DMS114 treated with DMSO at 0.1 percent for 48 hours (cell line): Measurements from ENCODE around the gene PLEKHF1.
"Not testable (repeated sequence)": the region's sequence is repeated elsewhere in the genome, so short reads cannot be mapped to it uniquely, and the experiment has no call there.

Source experiments
- DNase-seq: peaks from one replicate; lab custom pipeline; 2025; ENCODE audit not compliant: unreplicated experiment; lab: John Stamatoyannopoulos, UW

Gene PLEKHF1

DNA sequence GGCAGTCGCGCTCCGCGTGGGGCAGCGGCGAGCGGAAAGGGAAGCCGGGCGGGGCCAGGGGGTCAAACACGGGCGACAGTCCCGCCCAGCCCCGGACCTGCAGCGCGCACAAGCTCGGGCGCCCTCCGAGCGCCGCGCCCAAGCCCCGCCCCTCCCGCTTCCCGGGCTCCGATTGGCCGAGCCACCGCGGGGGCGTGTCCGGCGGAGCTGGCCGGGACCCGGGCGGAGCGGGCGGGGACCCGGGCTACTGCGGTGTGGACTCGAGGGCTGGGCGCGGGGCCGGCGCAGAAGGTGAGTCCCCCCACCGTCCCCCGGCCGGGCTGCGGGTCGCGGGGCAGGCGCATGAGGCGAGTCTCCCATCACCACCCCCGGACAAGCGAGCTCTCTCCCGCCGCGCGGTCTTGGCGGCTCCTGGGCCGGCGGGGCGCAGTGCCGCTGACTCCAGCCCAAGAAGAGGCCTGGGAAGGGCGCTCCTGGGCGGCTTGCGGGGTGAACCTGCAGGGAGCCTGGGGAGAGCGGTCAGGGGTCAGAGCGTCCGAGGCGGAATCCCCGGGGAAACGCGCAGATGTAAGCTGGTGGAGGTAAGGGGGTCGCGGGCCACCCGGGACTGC, at the start of gene PLEKHF1:
Gene PLEKHF1 (plus strand): TSS at position 247 of the 611 bp plus-strand sequence. CDS start 8,379 bp downstream, outside the sequence.
- DNase-seq: peak; percentile 45

DNA sequence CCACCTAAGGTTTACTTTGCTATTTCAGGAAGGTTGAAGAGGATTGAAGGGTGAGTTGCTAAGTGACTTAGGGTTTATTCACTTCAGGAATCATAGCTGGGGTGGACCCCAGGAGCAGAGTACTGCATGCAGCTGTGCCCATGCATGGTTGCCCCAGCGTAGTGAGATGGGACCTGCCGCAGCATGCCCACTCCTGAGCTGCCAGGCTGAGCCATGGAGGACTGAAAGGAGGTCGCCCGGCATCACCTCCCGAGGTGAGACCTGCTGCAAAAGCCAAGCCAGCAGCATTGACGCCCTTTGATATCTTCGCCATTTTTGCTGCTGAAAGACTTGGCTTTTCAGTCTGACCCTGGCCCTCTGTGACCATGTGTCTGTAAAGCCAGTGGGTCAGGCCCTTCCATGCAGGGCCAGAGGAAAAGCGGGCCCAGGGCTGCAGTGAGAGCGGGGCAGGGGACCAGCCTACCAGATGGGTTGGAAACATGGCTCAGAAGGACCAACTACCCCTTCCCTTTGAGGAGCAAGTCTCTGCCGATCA, 49.3 kb upstream of the PLEKHF1 start:
- DNase-seq: no peak

DNA sequence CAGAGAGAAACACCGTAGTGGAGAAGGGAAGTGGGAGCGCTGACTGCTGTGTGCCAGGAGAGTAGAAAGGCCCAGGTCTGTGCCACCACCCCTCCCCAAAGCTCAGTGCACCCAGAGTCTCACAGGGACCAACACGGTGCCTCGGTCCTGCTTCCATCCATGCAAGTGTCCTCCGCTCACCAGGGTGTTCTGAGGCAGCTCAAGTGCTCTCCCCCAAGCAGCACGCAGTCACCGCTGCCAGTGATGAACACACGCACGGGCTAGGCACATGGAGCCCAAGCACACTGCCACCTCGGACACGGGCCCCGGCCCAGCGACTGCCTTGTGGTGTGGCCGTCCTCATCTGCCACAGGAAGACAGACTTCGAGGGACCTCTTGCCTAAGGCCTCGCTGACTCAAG, 48.7 kb upstream of the PLEKHF1 start:
- no peak for DNase-seq

GRCh38 chr19:29617366-29618266, 47.6 kb upstream of the PLEKHF1 start:
- no peak for DNase-seq

DNA sequence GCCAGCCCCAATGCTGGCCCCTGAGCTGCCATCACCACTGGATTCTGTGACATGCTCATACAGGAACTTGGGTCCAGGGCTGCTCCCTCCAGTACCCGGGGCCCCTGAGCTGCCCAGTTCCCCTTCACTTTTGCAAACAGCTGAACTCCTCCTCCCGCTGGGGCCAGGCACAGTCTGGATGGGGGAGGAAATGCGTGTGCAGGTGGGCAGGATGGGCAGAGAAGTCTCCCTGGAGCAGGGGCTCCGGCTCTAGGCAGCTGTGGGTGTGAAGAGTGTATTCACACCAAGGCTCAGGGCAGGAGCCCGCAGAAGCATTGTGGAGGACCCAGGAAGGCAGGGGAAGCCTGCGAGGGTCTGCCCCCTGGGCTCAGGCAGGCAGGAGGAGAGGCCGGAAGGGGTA, 46.8 kb upstream of the PLEKHF1 start:
- DNase-seq: no peak

- no peak for DNase-seq
Observed at GRCh38 chr19:29618871-29619270, 46.4 kb upstream of the PLEKHF1 start.

DNA sequence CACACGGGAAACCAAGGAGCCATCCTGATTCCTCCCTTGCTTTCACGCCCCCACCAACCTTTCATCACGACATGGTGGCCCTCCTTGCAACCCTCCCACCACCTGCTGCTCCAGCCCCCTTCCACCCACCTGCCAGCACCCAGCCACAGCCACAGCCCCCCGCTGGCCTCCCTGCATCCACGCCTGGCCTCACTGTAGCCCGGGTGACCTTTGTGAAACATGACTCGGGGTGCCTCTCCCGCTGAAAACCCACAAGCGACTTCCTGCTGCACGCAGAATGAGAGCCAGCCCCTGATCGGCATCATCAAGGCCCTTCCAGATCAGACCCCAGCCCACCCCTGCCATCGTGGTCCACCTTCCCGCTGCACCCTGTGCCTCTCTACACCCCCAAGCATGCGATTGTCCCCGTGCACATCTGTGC, 44.3 kb upstream of the PLEKHF1 start:
- no peak for DNase-seq

GRCh38 chr19:29622166-29623070, 42.8 kb upstream of the PLEKHF1 start:
- no peak for DNase-seq

DNA sequence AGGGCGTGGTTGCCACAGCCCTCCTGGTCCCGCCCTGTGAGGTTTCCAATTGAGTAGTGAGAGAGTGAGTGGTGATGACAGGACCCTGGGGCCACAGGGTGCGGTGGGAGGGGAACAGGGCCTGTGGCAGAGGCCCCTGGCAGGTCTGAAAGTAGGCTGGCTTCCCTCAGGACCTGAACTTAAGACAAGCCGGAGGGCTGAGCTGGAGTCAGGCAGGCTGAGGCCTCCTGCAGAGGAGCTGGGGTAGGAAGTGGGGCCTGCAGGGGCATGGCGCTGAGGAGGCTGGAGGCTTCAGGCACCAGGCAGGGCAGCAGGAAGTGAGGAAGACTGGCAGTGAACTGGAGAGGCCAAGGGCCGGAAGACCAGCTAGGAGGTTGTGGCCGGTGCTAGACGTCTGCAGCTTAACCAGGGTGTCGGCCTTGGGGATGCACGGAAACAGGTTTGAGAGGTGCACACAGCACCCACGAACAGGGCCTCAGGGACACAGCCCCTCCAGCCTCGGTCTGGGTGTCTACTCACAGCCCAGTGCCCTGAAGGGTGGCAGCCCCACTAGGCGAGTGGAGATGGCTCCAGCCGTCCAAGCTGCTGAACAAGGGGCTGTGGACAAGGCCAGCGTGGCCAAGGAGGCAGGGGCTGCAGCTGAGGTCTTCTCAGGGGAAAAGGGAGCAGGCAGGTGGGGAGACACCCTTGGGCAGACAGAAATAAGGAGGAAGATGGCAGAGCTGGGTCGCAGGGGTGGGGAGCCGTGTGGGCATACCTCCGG, 41.4 kb upstream of the PLEKHF1 start:
- no peak for DNase-seq

DNA sequence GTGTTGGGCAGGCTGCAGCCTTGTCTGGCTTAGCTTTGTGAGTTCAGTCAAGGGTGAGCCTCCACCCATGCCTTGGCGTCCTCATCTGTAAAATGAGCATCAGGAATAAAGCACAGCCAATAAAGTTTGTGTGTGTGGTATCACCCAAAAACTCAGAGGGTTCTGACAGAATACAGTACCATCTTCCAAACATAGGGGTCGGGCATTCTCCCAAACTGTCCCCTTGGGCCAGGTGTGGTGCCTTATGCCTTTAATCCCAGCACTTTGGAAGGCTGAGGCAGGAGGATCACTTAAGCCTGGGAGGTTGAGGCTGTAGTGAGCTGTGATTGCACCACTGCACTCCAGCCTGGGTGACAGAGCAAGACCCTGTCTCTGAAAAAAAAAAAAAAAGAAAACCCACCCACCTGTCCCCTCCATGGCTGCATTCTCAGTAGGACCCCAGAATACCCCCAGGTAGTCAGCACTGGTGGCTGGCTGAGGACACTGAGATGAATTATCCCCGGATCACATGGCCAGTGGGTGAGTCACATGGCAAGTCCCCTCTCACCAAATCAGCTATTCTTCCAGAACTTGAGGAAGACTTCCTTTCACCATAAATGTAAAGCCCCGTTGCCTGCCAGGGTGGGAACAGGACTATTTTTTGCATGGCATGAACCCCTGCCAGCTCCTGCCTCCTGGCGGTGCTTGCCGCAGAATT, 40.6 kb upstream of the PLEKHF1 start:
- DNase-seq: no peak

DNA sequence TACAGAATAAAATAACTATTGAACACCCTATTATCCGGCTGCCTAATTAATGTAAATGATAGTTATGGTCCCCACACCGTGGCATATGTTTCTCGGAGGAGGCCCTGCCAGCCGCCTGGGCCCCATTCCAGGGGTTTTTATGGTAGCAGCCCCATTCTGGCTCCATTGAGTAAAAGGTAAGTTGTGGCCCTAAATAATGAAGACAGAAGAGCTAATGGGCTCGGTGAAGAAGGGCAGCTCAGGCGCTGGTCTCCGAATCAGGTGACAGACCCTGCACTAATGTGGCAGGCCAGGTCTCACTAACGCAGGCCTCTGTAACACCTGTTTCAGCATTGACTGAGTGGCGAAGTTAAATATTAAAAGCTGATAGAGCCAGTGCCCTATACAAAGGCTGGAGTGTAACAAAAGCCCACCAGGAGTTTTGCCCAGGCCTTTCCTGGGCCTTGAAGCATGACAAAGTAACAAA, 40.0 kb upstream of the PLEKHF1 start:
- no peak for DNase-seq

DNA sequence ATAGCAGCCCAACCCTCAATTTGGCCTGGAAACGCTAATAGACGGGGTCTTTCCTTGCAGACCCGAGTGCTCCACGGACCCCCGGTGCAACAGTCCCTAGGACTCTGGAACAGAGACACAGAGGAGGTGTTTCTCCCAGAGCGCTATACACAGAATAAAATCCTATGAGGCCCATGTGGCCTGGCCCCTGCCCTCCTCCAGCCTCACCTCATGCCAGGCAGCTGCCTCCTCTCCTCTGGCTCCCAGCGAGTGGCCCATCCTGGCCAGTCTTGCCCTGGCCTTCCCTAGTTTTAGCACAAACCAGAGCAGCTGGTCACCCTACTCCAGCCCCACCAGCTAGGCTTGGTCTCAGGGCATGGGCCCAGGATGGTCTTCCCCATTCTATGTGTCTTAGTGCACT, 38.9 kb upstream of the PLEKHF1 start:
- DNase-seq: no peak

DNA sequence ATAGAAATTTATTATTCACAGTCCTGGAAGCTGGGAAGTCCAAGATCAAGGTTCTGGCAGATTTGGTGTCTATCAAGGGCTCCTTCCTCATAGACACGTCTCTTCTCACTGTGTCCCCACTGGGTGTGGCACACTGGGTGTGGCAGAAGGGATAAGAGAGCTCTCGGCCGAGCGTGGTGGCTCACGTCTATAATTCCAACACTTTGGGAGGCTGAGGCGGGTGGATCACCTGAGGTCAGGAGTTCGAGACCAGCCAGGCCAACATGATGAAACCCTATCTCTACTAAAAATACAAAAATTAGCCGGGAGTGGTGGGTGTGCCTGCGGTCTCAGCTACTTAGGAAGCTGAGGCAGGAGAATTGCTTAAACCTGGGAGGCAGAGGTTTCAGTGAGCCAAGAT, 38.4 kb upstream of the PLEKHF1 start:
- not testable (repeated sequence) for DNase-seq

DNA sequence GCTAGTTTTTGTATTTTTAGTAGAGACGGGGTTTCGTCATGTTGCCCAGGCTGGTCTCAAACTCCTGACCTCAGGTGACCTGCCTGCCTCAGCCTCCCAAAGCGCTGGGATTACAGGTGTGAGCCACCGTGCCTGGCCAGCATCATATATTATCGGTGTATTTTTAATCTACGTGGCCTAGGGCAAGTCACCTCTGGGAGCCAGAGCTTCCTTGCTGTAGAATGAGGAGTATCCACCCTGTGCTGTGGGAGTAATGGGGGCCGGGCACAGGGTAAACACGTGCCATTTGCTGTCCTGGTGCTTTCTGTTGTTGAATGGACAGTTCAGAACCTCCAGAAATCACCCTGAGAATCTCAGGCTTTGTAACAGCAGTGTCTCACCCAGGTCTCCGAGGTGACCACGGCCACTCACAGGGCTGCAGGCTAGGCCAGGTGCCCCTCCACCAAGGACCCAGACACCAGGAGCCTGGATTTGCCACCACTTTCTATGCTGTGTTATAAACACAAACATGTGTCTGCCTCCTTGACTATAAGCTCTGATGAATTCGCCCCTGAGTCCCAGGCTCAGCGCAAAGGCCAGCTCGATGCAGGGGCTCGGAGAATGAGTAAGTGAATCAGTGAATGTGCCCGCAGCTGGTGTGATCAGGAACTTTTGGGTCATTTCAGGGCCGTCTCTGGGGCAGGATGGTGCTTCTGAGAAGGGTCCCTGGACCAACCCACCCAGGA, 36.4 kb upstream of the PLEKHF1 start:
- no peak for DNase-seq

DNA sequence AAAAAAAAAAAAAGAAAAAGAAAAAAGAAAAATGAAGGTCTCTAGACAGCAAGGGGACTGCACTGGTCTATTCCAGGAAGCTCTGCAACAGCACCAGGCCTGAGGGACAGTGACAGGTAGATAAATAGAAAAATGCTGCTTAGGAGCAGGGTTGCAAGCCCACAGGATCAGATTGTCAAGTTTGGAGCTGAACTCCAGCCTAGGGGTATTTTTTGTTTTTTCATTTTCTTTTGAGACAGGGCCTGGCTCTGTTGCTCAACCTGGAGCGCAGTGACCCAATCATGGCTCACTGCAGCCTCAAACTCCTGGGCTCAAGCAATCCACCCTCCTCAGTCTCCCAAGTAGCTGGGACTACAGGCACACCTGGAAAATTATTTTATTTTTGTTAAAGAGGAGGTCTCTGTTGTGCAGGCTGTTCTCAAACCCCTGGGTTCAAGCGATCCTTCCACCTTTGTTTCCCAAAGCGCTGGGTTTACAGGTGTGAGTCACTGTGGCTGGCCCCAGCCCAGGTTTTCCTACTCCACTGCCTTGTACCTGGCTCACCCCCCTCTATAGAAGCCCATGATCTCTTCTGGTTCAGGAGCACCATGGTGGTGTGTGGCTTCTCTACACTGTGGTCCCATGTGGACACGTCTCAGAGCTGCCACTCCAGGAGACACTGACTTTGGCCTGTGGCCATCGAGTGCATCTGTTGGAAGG, 35.3 kb upstream of the PLEKHF1 start:
- no peak for DNase-seq

DNA sequence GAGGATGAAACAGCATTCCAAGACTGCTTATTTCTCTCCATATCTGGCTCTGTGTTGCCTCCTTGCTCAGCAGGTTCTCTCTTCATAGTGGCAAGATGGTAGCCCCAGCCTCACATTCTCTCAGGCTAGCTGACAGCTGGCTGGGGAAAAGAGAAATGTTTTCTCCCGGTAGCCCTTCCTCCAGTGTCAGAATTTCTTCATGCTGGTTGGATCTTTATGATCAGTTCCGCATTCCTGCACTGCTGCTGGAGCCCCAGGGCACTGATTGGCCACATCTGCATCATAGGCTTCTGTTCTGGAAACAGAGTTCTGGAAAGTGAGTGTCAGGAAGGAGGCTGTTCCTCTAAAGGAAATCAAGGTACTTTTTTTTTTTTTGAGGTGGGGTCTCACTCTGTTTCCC, 34.6 kb upstream of the PLEKHF1 start:
- no peak for DNase-seq

DNA sequence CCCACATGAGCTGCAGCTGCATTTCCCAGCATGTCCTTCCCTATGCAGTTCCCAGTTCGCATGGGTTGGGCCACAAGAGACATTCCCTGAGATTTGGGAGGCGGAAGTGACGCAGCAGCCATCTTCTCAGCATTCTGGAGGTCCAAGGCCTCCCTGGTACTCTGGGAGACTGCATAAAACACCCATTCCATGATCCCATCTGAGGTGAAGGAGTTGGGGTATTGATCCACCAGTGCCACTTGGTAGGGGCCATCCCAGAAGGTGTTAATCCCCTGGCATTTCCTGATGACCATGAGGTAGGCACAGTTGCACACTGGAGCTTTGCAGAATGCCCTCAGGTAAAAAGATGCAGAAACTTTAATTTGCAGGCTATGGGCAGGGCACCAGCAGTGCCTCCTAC, 33.8 kb upstream of the PLEKHF1 start:
- DNase-seq: no peak

GRCh38 chr19:29634002-29634401, 31.3 kb upstream of the PLEKHF1 start:
- DNase-seq: no peak
